H1 (cell line): ENCODE data around the gene CYP2S1. TPM values are rescaled to one million over a fixed set of nuclear protein-coding genes. Genes with fewer than 3 reads are reported as not detected.

Experiments used
- FOSL1 ChIP-seq: IDR thresholded peaks from 2 replicates; pipeline ENCODE4 v1.6.1; 2011; ENCODE audit warnings: mild to moderate bottlenecking, low read depth, low read length, moderate library complexity; ENCODE audit not compliant: insufficient read depth
- HDAC2 ChIP-seq, 2 experiments: fragments of 300-600 bp in 1 of 2; sonication (generic) in 1 of 2; IDR thresholded peaks; 2 replicates each; pipeline ENCODE4 v1.6.1; 2011 to 2012; ENCODE audit warnings: low read depth in 2 of 2, low read length in 2 of 2, mild to moderate bottlenecking in 2 of 2, moderate library complexity in 2 of 2, borderline replicate concordance in 1 of 2, inconsistent platforms in 1 of 2
- JUN ChIP-seq: IDR thresholded peaks from 2 replicates; pipeline ENCODE4 v1.6.1; 2011; ENCODE audit warnings: low read depth, mild to moderate bottlenecking, improper control_type of control experiment, low read length
- polyA plus RNA-seq, 7 experiments: library from polyadenylated mRNA; depleted of rRNA in 3 of 7; stranded (reverse) in 5 of 7; unstranded in 2 of 7; fragments of >200 nt in 5 of 7; fragments of 200-250 nt in 2 of 7; gene quantifications; 1 replicate in 5 of 7; 2 replicates in 1 of 7; 4 replicates in 1 of 7; pipeline versions ENCODE4 v1.2.1 to v1.2.3, GENCODE V29; 2011 to 2013; ENCODE audit warnings: missing spikeins in 2 of 7, mixed read lengths in 2 of 7
- total RNA-seq: library from RNA; stranded (reverse); fragmentation: NEBNext Ultra II Directional; extraction: Animal tissue kit (Norgen Biotek cat#: 25700); gene quantifications from 2 replicates; pipeline ENCODE4 v1.2.1, GENCODE V29; 2021

The CYP2S1 gene
- total and polyA plus RNA-seq, 2 of the 8 experiments (the other 6 are each of a cell fraction or from before 2014, with no cell fraction given) = 97.9 to 245 TPM

GRCh38 chr19:41226874-41227390 lies 33.9 kb downstream of the CYP2S1 start (continued):
- TF ChIP-seq FOSL1 (no peak), JUN (no peak), HDAC2 (IDR thresholded peaks at IDR 0.05; ENCODE audit: borderline replicate concordance in 1 of 2, low read depth in 2 of 2, low read length in 2 of 2) (no peak)
